ENCODE measurements around the gene NFIA.

The NFIA gene

DNA sequence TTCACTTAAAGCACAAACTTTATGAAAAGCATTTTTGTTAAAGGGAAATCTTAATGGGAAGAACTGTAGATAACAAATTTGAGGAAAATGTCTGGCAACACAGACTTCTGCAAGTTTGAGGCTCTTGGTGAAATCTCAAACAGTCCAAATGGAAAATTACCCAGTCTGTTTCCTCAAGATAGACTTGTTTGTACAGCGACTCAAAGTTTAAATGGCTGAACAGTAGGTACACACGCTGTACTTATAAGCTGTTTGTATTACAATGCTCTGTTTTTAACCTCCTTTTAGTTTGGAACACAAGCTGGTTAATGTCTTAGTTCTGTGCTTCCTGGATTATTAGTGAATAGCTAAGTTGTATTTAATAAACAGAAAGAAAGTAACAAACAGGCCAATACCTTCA is 217.1 kb downstream of the NFIA start:
- no peak for DNase-seq (ENCODE audit: low read depth)

- no peak for DNase-seq (ENCODE audit: low read depth)
These were observed 218.5 kb downstream of the NFIA start for GRCh38 chr1:61300899-61301298.

DNA sequence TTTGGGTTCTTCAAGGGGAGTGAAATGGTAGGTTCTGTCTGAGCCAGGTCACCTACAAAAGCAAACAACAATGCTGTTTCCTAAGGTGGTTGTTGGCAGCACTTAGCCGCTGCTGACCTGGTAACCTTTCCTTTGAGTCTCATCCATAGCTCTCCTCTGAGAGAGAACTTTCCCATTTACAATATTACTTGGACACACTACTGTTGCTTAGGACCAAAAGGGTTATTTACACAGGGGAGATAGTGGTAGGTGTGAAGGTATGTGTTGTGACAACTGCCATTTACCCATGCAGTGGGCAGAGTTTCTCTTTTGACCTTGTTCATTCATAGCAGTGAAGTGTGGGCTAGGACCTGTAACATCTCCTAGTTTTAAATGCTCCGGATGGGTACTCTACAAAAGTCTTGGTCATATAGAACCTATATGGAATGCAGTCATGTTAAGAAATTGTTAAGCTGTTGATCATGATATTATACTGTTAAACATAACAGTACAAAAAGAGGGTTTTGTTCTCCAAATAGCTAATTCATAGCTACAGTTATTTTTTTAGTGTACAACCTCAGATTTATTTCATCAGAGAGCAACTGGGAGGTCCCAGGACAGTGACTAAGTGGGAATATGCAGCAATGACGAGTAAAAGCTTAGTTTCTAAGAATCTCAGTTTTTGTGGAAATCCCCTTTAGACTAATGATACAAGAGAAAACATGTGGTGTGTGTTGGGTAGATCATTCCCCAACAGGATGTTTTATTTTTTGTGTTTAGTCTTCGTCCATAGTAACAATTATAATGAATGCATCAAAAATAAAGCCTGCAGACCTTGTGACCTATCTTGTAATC is 219.7 kb downstream of the NFIA start:
- no peak for DNase-seq (ENCODE audit: low read depth)

GRCh38 chr1:61307422-61308142 is 225.2 kb downstream of the NFIA start:
- DNase-seq (ENCODE audit: low read depth) = no peak

DNA sequence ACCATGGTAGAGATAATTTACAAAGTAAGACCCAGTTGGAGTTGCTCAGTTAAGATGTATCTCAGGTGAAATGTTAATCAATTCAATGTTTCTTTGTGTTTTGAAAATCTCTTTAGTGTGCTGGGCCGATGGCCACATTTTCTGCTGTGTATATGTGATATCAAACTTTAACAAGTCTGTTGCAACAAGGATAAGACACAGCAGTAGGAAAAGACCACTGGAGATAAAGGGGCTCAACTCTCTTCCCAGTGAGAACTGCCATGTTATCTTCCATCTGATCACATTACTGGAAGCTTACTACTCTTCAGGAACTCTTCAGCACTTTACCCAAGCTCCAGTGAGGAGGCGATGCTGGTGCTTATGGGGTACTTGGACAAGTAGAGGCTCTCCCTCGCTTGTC is 227.7 kb downstream of the NFIA start:
- DNase-seq (ENCODE audit: low read depth) = no peak

DNA sequence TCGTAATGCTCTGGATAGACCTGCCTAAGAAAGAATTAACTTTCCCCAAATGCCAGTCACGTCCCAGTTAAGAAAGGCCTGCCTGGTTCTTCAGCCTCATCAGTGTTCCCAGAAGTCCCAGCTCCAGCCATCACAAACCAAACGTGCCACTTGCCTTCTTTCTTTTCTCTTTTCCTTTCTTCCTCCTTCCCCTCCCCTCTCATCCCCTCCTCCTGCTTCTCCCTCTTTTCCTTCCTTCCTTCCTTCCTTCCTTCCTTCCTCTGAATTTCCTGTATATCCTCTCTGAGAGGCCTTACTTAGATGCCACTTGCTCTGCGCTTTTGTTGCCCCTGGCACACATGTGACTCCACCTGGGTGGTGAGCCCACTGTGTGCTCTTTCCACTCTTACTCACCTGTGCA is 228.2 kb downstream of the NFIA start:
- DNase-seq (ENCODE audit: low read depth) = no peak

DNA sequence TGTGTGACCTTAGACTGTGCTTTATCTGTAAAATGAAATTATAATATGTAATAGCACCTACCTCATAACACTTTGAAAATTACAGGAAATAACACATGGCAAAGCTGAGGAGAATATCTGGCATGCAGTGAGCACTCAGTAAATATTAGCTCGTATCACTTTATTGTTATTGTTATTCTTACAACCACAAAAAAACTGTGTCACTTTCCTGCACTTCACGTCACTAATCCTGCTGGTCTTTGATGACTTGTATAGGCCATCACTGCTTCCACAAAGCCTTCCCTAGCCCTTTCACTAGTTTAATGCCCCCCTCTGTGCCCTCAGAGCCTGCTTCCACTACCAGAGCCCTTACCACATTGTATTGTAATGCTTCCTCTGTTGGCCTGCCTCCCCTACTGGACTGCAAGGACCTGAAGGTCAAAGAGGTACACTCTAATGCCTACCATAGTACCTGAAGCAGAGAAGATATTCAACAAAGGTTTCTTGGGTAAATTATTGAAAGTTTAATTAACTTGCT is 231.6 kb downstream of the NFIA start:
- no peak for DNase-seq (ENCODE audit: low read depth)

DNA sequence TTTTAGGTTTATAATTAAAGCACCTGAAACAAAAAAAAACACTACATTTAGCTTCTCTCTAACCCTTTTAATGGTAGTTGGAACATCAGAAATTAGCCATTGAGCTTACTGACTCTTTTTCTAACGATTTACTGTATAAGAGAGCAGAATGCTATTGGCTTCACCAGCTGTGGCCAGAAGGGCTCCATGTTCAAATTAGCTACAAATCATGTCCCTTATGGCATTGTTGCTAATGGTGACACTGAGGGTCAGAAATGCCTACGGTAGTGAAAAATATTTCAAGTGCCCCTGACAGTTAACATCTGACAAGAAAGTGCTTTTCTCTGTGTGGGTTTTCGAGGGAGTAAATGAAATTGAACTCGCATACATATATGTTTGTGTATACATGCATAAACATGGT is 232.7 kb downstream of the NFIA start:
- DNase-seq (ENCODE audit: low read depth) = no peak

DNA sequence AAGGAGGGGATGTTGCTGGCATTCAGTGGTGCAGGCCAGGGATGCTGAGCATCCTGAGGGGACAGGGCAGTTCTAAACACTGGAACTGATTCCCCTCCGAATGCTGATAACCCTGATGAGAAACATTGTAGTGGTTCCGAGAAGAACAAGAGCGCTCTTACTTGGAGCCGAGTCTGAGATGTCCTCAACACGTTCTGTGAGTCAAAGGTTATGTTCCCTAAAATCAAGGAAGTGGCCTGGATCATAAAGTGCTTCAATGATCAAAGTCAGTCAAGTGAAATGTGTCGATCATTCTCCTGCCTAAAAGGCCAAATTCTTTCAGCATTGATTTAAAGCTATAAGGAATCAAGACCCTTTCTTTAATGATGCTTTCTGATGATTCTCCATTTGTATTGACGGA is 234.1 kb downstream of the NFIA start:
- no peak for DNase-seq (ENCODE audit: low read depth)

GRCh38 chr1:61318319-61319125 is 236.2 kb downstream of the NFIA start:
- DNase-seq (ENCODE audit: low read depth) = no peak

DNA sequence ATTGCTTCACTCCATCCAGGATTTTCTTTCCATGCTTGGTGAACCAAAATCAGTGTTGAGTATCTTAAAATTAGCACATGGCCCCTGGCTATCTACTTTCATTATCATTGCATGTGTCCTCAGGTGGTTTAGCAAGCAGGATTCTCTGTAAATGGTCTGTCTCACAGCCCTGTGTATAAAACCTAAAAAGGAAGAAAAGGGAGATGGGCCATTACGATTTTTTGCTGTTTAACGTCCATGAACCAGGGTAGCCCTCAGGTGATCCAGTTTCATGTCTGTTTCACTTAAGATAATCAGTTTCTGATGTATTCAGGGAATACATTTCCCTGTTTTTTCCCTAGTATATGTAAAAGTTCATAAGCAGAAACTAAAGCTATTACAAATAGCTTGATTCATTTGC is 238.2 kb downstream of the NFIA start:
- DNase-seq (ENCODE audit: low read depth) = no peak

DNA sequence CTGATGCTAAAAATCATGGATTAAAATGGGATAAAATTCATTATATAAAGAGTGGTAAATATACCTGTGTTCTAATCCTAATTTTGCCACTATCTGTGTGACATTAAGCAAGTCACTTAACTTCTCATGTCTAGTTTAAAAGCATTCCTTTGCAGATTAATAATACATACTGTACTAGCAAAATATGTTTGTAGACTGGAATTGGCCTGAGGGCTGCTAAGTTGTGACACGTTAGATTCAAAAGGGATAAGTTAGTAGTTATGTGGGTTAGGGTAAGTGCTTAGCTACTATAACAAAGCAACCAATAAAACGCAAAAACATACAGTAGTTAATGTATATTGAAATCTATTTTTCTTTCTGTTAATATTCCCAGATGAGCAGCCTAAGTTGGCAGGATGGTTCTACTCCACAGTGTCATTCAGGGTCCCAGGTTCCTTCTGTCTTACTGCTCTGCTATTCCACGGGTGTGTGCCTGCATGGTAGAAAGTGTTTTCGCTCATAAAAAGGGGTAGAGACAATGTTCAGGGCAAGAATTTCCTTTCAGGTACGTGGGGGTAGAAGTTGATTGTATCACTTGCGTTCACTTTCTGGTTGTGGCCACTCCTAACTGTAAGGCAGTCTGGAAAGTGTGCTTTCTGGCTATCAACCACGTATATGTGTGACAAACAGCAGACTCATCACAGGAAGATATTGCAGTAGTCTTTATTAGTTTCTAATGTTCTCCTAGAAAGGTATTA is 239.8 kb downstream of the NFIA start:
- DNase-seq (ENCODE audit: low read depth) = no peak

DNA sequence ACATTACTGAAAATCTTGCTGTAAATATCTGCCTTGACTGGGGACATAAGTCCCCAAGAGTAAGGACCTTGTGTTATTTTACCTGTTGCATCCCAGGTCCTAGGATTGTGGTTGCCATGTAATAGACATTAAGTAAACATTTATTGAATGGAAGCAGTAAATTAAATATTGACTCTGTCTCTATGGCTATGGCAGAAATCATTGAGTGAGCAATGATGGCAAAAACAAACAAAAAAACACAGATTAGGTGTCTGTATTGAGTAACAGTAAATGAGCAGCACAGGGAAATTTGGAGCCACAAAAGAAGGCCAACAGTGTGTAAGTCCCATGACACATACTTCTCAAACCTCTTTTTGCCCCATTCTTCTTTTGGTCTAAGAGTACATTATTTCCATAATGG is 240.4 kb downstream of the NFIA start:
- DNase-seq (ENCODE audit: low read depth) = no peak

GRCh38 chr1:61323681-61324328 is 241.4 kb downstream of the NFIA start:
- no peak for DNase-seq (ENCODE audit: low read depth)

DNA sequence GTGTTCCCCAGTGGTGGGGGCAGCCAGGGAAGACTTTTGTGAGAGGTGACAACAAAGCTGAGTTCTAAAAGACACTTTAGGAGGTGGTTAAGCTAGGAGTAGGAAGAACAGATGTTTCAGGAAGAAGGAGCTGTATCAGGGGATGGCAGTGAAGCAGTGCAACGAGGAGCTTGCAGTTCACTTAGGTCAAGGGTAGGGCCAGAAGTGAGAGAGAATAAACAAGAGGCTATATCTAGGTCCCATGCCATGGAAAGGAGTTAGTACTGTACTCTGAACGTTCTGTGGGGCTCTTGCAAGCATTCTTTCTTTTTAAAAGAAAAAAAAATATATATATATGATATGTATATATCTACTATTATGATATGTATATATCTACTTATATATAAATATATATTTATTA is 244.4 kb downstream of the NFIA start:
- DNase-seq (ENCODE audit: low read depth) = no peak

GRCh38 chr1:61327436-61327835 is 245.1 kb downstream of the NFIA start:
- no peak for DNase-seq (ENCODE audit: low read depth)

DNA sequence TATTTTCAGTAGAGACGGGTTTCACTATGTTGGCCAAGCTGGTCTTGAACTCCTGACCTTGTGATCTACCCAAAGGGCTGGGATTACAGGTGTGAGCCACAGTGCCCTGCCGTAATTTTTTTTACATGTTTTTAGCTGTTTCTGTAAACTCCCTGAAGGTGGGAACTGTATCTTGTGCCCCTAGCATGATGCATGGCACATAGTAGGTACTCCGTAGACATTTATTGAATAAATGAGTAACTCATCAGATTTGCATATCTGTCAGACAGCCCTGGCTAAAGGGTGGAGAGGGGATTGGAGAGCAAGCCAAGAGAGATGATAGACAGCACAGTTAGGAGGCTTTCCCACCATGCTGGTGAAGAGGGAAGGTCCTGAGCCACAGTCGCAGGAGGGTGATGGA is 247.2 kb downstream of the NFIA start:
- DNase-seq (ENCODE audit: low read depth) = no peak

GRCh38 chr1:61330018-61330417 is 247.7 kb downstream of the NFIA start:
- no peak for DNase-seq (ENCODE audit: low read depth)

- no peak for DNase-seq (ENCODE audit: low read depth)
These were observed 248.2 kb downstream of the NFIA start for GRCh38 chr1:61330571-61330970.

DNA sequence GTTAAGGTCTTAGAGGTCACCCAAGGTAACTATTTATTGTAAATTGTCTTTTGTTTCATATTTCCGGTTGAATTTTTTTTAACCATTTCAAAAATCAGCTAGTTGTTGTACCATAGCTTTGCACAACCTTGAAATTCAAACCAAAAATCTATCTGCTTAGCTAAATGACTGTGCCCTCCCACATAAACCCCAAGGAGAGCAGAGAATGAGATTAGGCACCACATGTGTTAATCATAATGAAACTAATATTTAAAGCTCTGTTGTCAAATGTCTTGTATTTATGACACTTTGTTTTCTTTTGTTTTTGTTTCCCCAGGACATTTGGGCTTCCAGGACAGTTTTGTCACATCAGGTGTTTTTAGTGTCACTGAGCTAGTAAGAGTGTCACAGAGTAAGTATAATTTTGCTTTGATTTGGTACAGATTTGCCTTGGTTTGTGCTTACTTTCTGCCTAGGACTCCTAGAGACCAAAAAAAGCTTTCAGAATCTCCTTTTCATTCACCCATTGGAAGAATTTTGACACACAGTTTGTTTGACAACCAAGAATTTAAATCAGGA is 249.9 kb downstream of the NFIA start:
- DNase-seq (ENCODE audit: low read depth) = no peak

DNA sequence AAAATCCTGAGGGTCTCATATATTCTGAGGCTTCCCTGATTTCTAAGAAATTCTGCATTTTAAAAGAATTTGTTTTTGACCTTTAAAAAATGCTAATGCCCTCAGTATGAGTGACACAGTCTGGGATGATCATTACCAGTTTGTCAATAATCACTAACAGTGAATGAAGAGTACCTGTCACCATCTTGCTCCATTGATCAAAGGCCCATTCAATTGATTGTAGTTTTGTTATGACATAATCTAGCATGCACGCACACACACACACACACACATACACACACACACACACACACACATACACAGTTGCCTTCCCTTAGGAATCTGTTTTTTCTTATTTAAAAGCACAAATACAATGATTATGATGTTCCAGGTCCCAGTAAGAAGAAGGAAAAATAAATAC is 250.4 kb downstream of the NFIA start:
- DNase-seq (ENCODE audit: low read depth) = no peak

Measured in stimulated activated CD4-positive, alpha-beta T cell treated with anti-CD3 and anti-CD28 coated beads, Interleukin-2, amount 100 ng/mL, for 4 hours (primary cell).